NCI-H748 (cell line): ENCODE measurements around the gene MSS51.
"Not testable (repeated sequence)": the region's sequence is repeated elsewhere in the genome, so short reads cannot be mapped to it uniquely, and the experiment has no call there.

Experiments used
- DNase-seq: peaks from one replicate; lab custom pipeline; 2025; ENCODE audit not compliant: unreplicated experiment; lab: John Stamatoyannopoulos, UW

The MSS51 gene

GRCh38 chr10:73414230-73414945 is 19.0 kb downstream of the MSS51 start:
- DNase-seq: peak; percentile 65

GRCh38 chr10:73413528-73414229 is 19.7 kb downstream of the MSS51 start, which contains the start of gene ANXA7:
Gene ANXA7, minus strand, starts transcription at chr10:73414058. Its CDS starts 13,202 bp downstream, at chr10:73400856.
- DNase-seq: peak; percentile 93

GRCh38 chr10:73413108-73413527 is 20.2 kb downstream of the MSS51 start:
- DNase-seq: peak; percentile 72

GRCh38 chr10:73410897-73411296 is 22.5 kb downstream of the MSS51 start:
- no peak for DNase-seq

- no peak for DNase-seq
Observed at GRCh38 chr10:73408978-73409521, 24.3 kb downstream of the MSS51 start.

GRCh38 chr10:73408061-73408460 is 25.3 kb downstream of the MSS51 start:
- no peak for DNase-seq

GRCh38 chr10:73407495-73407894 is 25.9 kb downstream of the MSS51 start:
- no peak for DNase-seq

GRCh38 chr10:73406846-73407245 is 26.5 kb downstream of the MSS51 start:
- DNase-seq: no peak

- DNase-seq: no peak
Observed at GRCh38 chr10:73405556-73405955, 27.8 kb downstream of the MSS51 start.

GRCh38 chr10:73404690-73405089 is 28.7 kb downstream of the MSS51 start:
- DNase-seq: peak; percentile 52

- no peak for DNase-seq
Observed at GRCh38 chr10:73401636-73402035, 31.7 kb downstream of the MSS51 start.

- DNase-seq: no peak
Observed at GRCh38 chr10:73399063-73399462, 34.3 kb downstream of the MSS51 start.

- no peak for DNase-seq
Observed at GRCh38 chr10:73398024-73398423, 35.3 kb downstream of the MSS51 start.

- DNase-seq: not testable (repeated sequence)
Observed at GRCh38 chr10:73394325-73394724, 39.0 kb downstream of the MSS51 start.

GRCh38 chr10:73388228-73388627 is 45.1 kb downstream of the MSS51 start:
- no peak for DNase-seq

- no peak for DNase-seq
Observed at GRCh38 chr10:73386583-73386982, 46.8 kb downstream of the MSS51 start.

GRCh38 chr10:73379064-73379748 is 54.2 kb downstream of the MSS51 start:
- no peak for DNase-seq

- DNase-seq: no peak
Observed at GRCh38 chr10:73376679-73377078, 56.7 kb downstream of the MSS51 start.
